ENCODE data around the gene TFAP2E.
A peak's percentile ranks its signal among the peaks of the same experiment; 100 is the strongest.

Gene TFAP2E

GRCh38 chr1:35557118-35557610, 15.9 kb upstream of the TFAP2E start, which contains the start of gene KIAA0319L:
Gene KIAA0319L (minus strand): TSS chr1:35557403. CDS start chr1:35554491, 2,912 bp downstream.
- DNase-seq = peak; percentile 99

DNA sequence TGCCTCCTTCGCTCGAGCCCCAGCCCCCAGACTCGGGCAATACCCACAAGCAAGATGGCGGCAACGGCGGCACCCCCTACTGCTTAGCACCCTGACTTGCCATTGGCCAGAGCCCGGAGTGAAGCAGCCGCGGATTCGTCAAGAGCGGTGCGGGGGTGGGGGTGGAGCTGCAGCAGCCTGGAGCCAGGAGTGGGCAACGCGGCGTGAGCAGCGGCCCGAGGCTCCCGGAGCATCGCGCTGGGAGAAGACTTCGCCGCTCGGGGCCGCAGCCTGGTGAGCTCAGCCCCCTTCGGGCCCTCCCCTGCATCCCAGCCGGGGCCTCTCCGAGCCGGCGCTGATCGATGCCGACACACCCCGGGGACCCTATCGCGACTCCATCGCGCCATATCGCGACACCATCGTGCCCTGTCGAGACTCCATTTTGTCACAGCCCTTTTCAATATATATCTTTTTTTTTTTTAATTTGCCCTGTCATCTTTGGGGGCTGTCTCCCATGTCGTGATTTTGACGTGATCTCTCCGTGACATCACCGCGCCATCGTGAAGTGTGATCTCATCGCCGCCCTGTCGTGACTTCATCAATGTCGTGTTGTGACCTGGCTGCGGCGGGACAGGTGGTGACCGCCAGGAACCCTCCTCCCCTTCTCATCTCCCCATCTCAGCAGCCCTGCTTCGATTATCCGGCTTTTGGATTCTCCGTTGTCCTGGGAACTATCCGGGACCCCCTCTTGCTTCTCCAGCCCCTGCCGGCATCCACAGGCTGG, 15.3 kb upstream of the TFAP2E start, which contains the start of gene NCDN:
TSS of gene NCDN (plus strand) at position 189 of the 763 bp plus-strand sequence. CDS start at position 581, 392 bp downstream.
- peak; percentile 99 for DNase-seq

- DNase-seq = peak; percentile 68
These were observed 14.5 kb upstream of the TFAP2E start for GRCh38 chr1:35558374-35559316.

GRCh38 chr1:35559317-35559944, 13.7 kb upstream of the TFAP2E start:
- no peak for DNase-seq

- no peak for DNase-seq
These were observed 12.6 kb upstream of the TFAP2E start for GRCh38 chr1:35560256-35561225.

DNA sequence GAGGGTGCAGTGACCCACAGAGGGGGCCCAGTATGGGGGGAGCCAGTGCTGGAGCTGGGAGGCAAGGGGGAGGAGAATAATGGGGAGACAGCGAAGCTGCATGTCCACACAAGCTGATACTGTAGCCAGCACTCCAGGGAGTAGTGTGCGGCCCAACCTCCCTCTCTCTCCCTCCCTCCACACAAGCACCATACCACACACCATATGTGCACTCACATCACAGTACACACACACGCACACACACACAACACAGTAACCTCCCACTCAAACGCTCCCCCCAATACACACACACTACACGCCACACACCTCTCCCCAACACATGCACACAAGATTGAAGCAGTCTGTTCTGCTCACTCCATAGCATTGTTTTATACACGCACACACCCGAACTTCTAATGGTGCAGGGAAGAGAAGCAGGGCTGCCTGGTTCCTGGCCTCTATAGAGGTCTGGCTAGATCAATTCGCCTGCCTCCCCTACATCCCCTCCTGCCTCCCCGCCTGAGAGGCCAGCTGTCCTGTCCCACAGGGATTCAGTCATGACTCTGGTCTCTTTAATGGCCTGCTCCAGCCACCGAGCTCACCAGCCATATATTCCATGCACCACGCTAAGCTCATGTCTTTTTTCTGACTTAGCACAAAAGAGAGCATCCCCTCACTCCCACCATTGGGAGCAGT, 11.7 kb upstream of the TFAP2E start:
- no peak for DNase-seq

GRCh38 chr1:35561972-35562680, 11.0 kb upstream of the TFAP2E start:
- no peak for DNase-seq

DNA sequence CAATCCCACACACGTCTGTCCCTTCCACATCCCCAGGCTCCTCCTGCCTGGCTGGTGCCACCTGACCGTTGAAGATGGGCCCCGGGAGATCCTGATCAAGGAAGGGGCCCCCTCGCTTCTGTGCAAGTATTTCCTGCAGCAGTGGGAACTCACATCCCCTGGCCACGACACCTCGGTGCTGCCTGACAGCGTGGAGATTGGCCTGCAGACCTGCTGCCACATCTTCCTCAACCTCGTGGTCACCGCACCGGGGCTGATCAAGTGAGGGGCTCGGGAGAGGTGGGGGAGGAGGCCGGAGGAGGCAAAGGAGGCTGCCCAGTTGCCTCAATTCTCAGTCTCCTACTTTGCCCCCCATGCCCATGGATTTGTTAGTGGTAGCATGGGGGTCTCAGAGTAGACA, 9.9 kb upstream of the TFAP2E start:
- DNase-seq = no peak

GRCh38 chr1:35564037-35564883, 8.9 kb upstream of the TFAP2E start:
- no peak for DNase-seq

DNA sequence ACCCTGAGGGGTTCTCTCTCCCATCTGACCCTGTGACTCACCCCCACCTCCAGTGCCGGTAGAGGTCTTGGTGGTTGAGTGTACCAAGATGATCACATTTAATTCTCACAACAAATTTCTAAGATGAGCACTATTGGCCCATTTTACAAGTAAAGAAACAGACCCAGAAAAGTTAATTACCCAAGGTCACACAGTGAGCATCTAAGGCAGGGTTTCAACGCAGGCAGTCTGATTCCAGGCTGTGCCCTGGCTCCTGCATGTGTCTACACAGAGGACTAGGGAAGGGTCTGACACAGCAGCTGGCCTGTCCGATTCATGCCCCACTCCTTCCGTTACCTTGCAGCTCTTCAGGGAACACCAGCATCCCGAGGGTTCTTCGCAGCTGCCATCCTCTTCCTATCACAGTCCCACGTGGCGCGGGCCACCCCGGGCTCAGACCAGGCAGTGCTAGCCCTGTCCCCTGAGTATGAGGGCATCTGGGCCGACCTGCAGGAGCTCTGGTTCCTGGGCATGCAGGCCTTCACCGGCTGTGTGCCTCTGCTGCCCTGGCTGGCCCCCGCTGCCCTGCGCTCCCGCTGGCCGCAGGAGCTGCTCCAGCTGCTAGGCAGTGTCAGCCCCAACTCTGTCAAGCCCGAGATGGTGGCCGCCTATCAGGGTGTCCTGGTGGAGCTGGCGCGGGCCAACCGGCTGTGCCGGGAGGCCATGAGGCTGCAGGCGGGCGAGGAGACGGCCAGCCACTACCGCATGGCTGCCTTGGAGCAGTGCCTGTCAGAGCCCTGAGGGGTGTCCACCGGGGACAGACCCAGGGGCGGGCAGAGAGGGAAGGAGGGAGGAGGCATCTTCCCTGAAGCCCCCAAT, 8.0 kb upstream of the TFAP2E start:
- no peak for DNase-seq

- no peak for DNase-seq
These were observed 7.4 kb upstream of the TFAP2E start for GRCh38 chr1:35565742-35566133.

DNA sequence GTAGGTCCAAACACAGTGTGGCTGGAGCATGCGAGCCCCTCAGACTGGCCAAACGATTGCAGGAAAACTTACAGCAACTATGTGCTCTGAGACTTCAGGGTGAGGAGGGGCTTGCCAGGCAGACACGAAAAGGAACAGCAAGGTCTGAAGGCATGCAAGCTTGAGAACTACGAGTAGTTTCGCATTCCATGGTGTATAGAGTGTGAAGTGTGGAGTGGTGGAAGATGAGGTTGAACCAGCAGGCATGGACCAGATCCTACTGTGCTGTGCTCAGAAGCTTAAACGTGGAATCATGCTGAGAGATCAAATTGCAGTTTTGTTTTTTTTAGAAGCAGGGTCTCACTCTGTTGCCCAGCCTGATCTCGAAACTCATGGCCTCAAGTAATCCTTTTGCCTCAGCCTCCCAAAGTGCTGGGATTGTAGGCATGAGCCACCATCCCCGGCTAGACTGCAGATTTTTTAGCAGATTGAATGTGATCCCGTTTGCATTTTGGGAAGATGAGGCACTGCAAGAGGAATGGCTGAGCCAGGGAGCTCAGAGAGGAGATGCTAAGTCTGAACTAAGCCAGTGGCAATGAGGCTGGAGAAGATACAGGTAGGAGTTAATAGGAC, 5.1 kb upstream of the TFAP2E start:
- no peak for DNase-seq

GRCh38 chr1:35568975-35569395, 4.1 kb upstream of the TFAP2E start:
- peak; percentile 69 for DNase-seq

DNA sequence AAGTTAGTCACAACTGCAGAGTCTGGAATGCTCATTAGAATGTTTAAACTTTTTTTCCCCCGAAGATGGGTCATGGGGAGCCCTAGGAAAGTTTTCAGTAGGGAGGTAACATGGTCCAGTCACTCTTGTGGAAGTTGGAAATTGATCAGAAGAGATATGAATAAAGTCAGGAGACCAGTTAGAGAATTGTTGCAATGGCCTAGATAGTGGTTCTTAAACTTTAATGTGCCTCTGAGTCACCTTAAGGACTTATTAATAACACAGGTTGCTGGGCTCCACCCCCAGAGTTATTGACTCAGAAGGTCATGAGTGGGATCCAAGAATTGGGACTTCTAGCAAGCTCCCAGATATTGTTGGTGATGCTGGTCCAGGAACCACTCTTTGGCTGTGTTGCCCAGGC, 3.2 kb upstream of the TFAP2E start:
- no peak for DNase-seq

DNA sequence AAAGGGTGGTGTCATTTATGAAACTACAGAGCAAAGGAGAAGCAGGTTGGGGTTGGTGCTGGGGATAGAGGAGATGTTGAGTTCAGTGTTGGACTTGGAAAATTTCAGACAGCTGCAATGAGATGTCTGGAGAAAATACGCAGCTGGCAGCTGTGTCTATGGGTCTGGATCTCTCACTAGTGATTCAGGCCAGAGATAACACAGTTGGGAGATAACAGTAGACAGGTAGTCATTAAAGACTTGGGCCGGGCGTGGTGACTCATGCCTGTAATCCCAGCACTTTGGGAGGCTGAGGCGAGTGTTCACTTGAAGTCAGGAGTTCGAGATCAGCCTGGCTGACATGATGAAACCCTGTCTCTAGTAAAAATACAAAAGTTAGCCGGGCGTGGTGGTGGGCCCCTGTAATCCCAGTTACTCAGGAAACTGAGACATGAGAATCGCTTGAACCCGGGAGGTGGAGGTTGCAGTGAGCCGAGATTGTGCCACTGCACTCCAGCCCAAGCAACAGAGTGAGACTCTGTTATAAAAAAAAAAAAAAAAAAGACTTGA, 2.5 kb upstream of the TFAP2E start:
- DNase-seq = no peak

DNA sequence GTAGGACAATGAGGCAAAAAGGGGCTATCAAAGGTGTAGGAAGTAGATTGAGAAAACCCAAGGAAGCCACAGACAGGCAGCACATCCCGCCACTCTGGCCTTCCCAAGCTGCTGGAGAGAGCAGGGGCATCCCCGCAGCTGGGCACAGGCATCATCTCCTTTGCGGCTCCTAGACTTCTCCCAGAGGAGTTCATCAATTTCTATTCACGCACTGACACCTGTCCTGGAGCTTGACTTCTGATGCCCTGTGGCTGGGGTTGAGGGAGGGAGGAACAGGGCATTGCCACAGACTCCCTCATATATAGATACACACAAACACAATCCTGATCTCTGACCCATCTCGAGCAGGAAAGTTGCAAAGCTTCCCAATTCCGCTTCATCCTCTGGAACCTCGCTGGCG, 1.9 kb upstream of the TFAP2E start:
- DNase-seq = no peak

GRCh38 chr1:35572296-35572695, 818 bp upstream of the TFAP2E start:
- DNase-seq = no peak

All from right kidney (tissue), 1 donor.